Skin of body (tissue), 3 donors: Measurements from ENCODE around the gene RNF225. TPM values are rescaled to one million over a fixed set of nuclear protein-coding genes. Genes with fewer than 3 reads are reported as not detected.
"Not testable (repeated sequence)": the region's sequence is repeated elsewhere in the genome, so short reads cannot be mapped to it uniquely, and the experiment has no call there.

Source experiments
- DNase-seq: peaks from one replicate; lab custom pipeline; 2025; lab: John Stamatoyannopoulos, UW
- small RNA-seq: library from RNA; depleted of rRNA; stranded (forward); fragments of <200 nt; gene quantifications from one replicate; pipeline ENCODE3, GENCODE V24; 2014; ENCODE audit warnings: low replicate concordance
- total RNA-seq: library from RNA; depleted of rRNA; stranded (reverse); fragments of >200 nt; gene quantifications from one replicate; pipeline ENCODE4 v1.2.3, GENCODE V29; 2014

RNF225 gene
- total RNA-seq, 1 donor from 2014 or later = 0.99 TPM

- no peak for DNase-seq
These were observed 12.2 kb downstream of the RNF225 start for GRCh38 chr19:58407658-58408151.

GRCh38 chr19:58408152-58409009 is 12.9 kb downstream of the RNF225 start, which contains the start of gene ZNF584:
TSS of gene ZNF584 (plus strand) at chr19:58408649. CDS start at chr19:58409148, 499 bp downstream.
- peak; percentile 96 for DNase-seq

GRCh38 chr19:58409010-58409790 is 13.7 kb downstream of the RNF225 start:
- DNase-seq = no peak

GRCh38 chr19:58416604-58417003 is 21.1 kb downstream of the RNF225 start:
- no peak for DNase-seq

- DNase-seq = no peak
These were observed 21.6 kb downstream of the RNF225 start for GRCh38 chr19:58417071-58417470.

GRCh38 chr19:58428617-58429016 is 33.2 kb downstream of the RNF225 start:
- no peak for DNase-seq

- DNase-seq = no peak
These were observed 34.3 kb downstream of the RNF225 start for GRCh38 chr19:58429745-58430144.

GRCh38 chr19:58434217-58434616 is 38.8 kb downstream of the RNF225 start:
- DNase-seq = no peak

- DNase-seq = peak; percentile 100
These were observed 44.4 kb downstream of the RNF225 start, which contains the start of gene ZNF132 for GRCh38 chr19:58439576-58440554. TSS of gene ZNF132 (minus strand) at chr19:58440153. CDS start at chr19:58439821, 332 bp downstream.

GRCh38 chr19:58440556-58440955 is 45.1 kb downstream of the RNF225 start:
- no peak for DNase-seq

GRCh38 chr19:58442986-58443385 is 47.5 kb downstream of the RNF225 start:
- DNase-seq = not testable (repeated sequence)

Small RNA genes lying within 50 kb of the gene (small RNA-seq; reads per million reads assigned to genes)
- gene MIR4754 = not detected
- not detected for gene RNA5SP473

Other genes starting within 250 kb of the RNF225 start
- 11.8 TPM for gene ZNF329, start 244.9 kb upstream of the RNF225 start, total RNA-seq
- 14.0 TPM for gene ZNF274, start 212.6 kb upstream of the RNF225 start, total RNA-seq
- gene ZNF544, start 166.7 kb upstream of the RNF225 start, total RNA-seq = 31.3 TPM
- gene ZNF8, start 116.7 kb upstream of the RNF225 start, total RNA-seq = 6.7 TPM
- 38.9 TPM for gene ERVK3-1, start 90.3 kb upstream of the RNF225 start, total RNA-seq
- 2.8 TPM for gene ZSCAN22, start 68.7 kb upstream of the RNF225 start, total RNA-seq
- gene A1BG, start 42.2 kb upstream of the RNF225 start, total RNA-seq = 5.1 TPM
- 1.6 TPM for gene ZNF497, start 32.9 kb upstream of the RNF225 start, total RNA-seq
- gene ZNF837, start 14.6 kb upstream of the RNF225 start, total RNA-seq = 0.69 TPM
- 1,739 TPM for gene RPS5, start 8.4 kb upstream of the RNF225 start, total RNA-seq
- gene ZNF584, start 13.0 kb downstream of the RNF225 start, total RNA-seq = 8.4 TPM
- 3.6 TPM for gene ZNF132, start 44.5 kb downstream of the RNF225 start, total RNA-seq
- 5.6 TPM for gene ZNF324B, start 56.0 kb downstream of the RNF225 start, total RNA-seq
- 9.5 TPM for gene ZNF324, start 71.4 kb downstream of the RNF225 start, total RNA-seq
- gene ZNF446, start 80.7 kb downstream of the RNF225 start, total RNA-seq = 4.6 TPM
- gene SLC27A5, start 116.3 kb downstream of the RNF225 start, total RNA-seq = 4.4 TPM
- gene ZBTB45, start 124.2 kb downstream of the RNF225 start, total RNA-seq = 3.7 TPM
- 214 TPM for gene TRIM28, start 148.4 kb downstream of the RNF225 start, total RNA-seq
- gene CHMP2A, start 159.4 kb downstream of the RNF225 start, total RNA-seq = 49.3 TPM
- 42.7 TPM for gene UBE2M, start 163.0 kb downstream of the RNF225 start, total RNA-seq
- gene MZF1, start 177.7 kb downstream of the RNF225 start, total RNA-seq = 11.0 TPM